Muscle of back (tissue), 13 donors: ENCODE results near the gene NUP188. TPM values are rescaled to one million over a fixed set of nuclear protein-coding genes. Genes with fewer than 3 reads are reported as not detected.

Source experiments
- DNase-seq, 3 donors: peaks; one replicate each; pipeline versions ENCODE4 v3.0.0 to v3.0.0-alpha.2; 2013
- long read RNA-seq, 9 donors: transcript quantifications; one replicate each; lab custom pipeline, GENCODE V29; 2026
- polyA plus RNA-seq, 10 donors: library from polyadenylated mRNA; unstranded; fragments of 120-200 nt; gene quantifications; one replicate each; pipeline ENCODE4 v1.2.1, GENCODE V29; 2013; ENCODE audit not compliant: insufficient read length in 10 of 10

The NUP188 gene
- polyA plus RNA-seq: 10 to 100 TPM; 26.6 to 49.9 (median 34.1) TPM
- long read RNA-seq, donor 1, partial matches to known transcripts: 6 of 7 reads
- long read RNA-seq, donor 1, other reads (novel, unspliced or antisense): 0 of 7 reads
- long read RNA-seq, donor 2, full-length matches to known transcripts: 1 of 1 reads
- long read RNA-seq, donor 2, partial matches to known transcripts: 0 of 1 reads
- long read RNA-seq, donor 2, other reads (novel, unspliced or antisense): 0 of 1 reads
- long read RNA-seq, donor 3: 0 reads
- long read RNA-seq, donor 4: 0 reads
- long read RNA-seq, donor 5, partial matches to known transcripts: 21 of 21 reads
- long read RNA-seq, donor 5, other reads (novel, unspliced or antisense): 0 of 21 reads
- long read RNA-seq, donor 6, full-length matches to known transcripts: 1 of 1 reads
- long read RNA-seq, donor 6, partial matches to known transcripts: 0 of 1 reads
- long read RNA-seq, donor 6, other reads (novel, unspliced or antisense): 0 of 1 reads
- long read RNA-seq, donor 7, partial matches to known transcripts: 25 of 26 reads
- long read RNA-seq, donor 7, other reads (novel, unspliced or antisense): 0 of 26 reads
- long read RNA-seq, donor 8, full-length matches to known transcripts: 1 of 1 reads
- long read RNA-seq, donor 8, partial matches to known transcripts: 0 of 1 reads
- long read RNA-seq, donor 8, other reads (novel, unspliced or antisense): 0 of 1 reads
- long read RNA-seq, donor 9, full-length matches to known transcripts: 1 of 1 reads
- long read RNA-seq, donor 9, partial matches to known transcripts: 0 of 1 reads
- long read RNA-seq, donor 9, other reads (novel, unspliced or antisense): 0 of 1 reads

GRCh38 chr9:128947527-128948301 lies at the start of gene NUP188, which contains the start of gene DOLK:
NUP188 (plus strand) TSS chr9:128947699; CDS start chr9:128947720, 21 bp downstream.
DOLK (minus strand) TSS chr9:128947603; CDS start chr9:128947303, 300 bp downstream.
- peak; percentile 93 to 98 (median 97) for DNase-seq

- no peak for DNase-seq
Measured at GRCh38 chr9:128898382-128898781, 49.1 kb upstream of the NUP188 start.

- no peak for DNase-seq
Measured at GRCh38 chr9:128898845-128899565, 48.5 kb upstream of the NUP188 start.

- no peak for DNase-seq
Measured at GRCh38 chr9:128899566-128900322, 47.8 kb upstream of the NUP188 start.

GRCh38 chr9:128901379-128901778 lies 46.1 kb upstream of the NUP188 start:
- no peak for DNase-seq

GRCh38 chr9:128901822-128902221 lies 45.7 kb upstream of the NUP188 start:
- DNase-seq: no peak

GRCh38 chr9:128902351-128903078 lies 45.0 kb upstream of the NUP188 start:
- DNase-seq: no peak

GRCh38 chr9:128903079-128903461 lies 44.4 kb upstream of the NUP188 start:
- DNase-seq: no peak

GRCh38 chr9:128903871-128904620 lies 43.5 kb upstream of the NUP188 start:
- no peak for DNase-seq

GRCh38 chr9:128905964-128906363 lies 41.5 kb upstream of the NUP188 start:
- DNase-seq: no peak

- no peak for DNase-seq
Measured at GRCh38 chr9:128906741-128907140, 40.8 kb upstream of the NUP188 start.

- DNase-seq: no peak
Measured at GRCh38 chr9:128908372-128908771, 39.1 kb upstream of the NUP188 start.

GRCh38 chr9:128909859-128910258 lies 37.6 kb upstream of the NUP188 start:
- DNase-seq: no peak

GRCh38 chr9:128910906-128911305 lies 36.6 kb upstream of the NUP188 start:
- no peak for DNase-seq

GRCh38 chr9:128911529-128912035 lies 35.9 kb upstream of the NUP188 start:
- DNase-seq: peak; percentile 38 to 80 (median 73)

GRCh38 chr9:128912270-128912853 lies 35.1 kb upstream of the NUP188 start:
- DNase-seq: peak in 1 of 3 donors; percentile 74

GRCh38 chr9:128913048-128913900 lies 34.2 kb upstream of the NUP188 start:
- DNase-seq: no peak
